WTC11 (cell line): Measurements from ENCODE around the gene HAUS8.

Experiments used
- CREB1 ChIP-seq: sonication (generic); formaldehyde crosslinking; IDR thresholded peaks from 2 replicates; pipeline ENCODE4 v1.8.0; 2023; ENCODE audit warnings: mild to moderate bottlenecking, missing genetic modification reagents
- CREM ChIP-seq: sonication (generic); formaldehyde crosslinking; IDR thresholded peaks from 2 replicates; pipeline ENCODE4 v1.8.1; 2022; ENCODE audit warnings: mild to moderate bottlenecking, missing genetic modification reagents, moderate library complexity
- EMX1 ChIP-seq: fragments of 250-450 bp; sonication (Bioruptor Pico); IDR thresholded peaks from 2 replicates; pipeline ENCODE4 v1.8.0; 2021; ENCODE audit warnings: mild to moderate bottlenecking
- HMGA2 ChIP-seq: fragments of 250-450 bp; sonication (Bioruptor Pico); IDR thresholded peaks from 2 replicates; pipeline ENCODE4 v1.4.0; 2021; ENCODE audit warnings: mild to moderate bottlenecking, moderate library complexity
- JUN ChIP-seq: sonication (generic); formaldehyde crosslinking; IDR thresholded peaks from 2 replicates; pipeline ENCODE4 v1.8.0; 2023; ENCODE audit warnings: mild to moderate bottlenecking, missing genetic modification reagents
- KAT7 ChIP-seq: sonication (generic); formaldehyde crosslinking; IDR thresholded peaks from 2 replicates; pipeline ENCODE4 v1.8.1; 2023; ENCODE audit warnings: missing genetic modification reagents, mild to moderate bottlenecking, borderline replicate concordance
- NR1H2 ChIP-seq: sonication (generic); formaldehyde crosslinking; IDR thresholded peaks from 2 replicates; pipeline ENCODE4 v1.9.0; 2021; ENCODE audit warnings: mild to moderate bottlenecking, moderate library complexity, missing genetic modification reagents
- SMAD3 ChIP-seq: sonication (generic); formaldehyde crosslinking; IDR thresholded peaks from 2 replicates; pipeline ENCODE4 v1.8.0; 2022; ENCODE audit warnings: missing genetic modification reagents, mild to moderate bottlenecking, borderline replicate concordance
- TF ChIP-seq, protein P1 (sequence below): fragments of 200-600 bp; IDR thresholded peaks from 2 replicates; pipeline ENCODE4 v1.8.0; 2022; ENCODE audit warnings: antibody characterized with exemption
- TF ChIP-seq, protein P2 (sequence below): sonication (generic); formaldehyde crosslinking; IDR thresholded peaks from 2 replicates; pipeline ENCODE4 v1.8.0; 2022; ENCODE audit warnings: mild to moderate bottlenecking, missing genetic modification reagents
- TF ChIP-seq, protein P3 (sequence below): sonication (generic); formaldehyde crosslinking; IDR thresholded peaks from 2 replicates; pipeline ENCODE4 v1.8.0; 2022; ENCODE audit warnings: mild to moderate bottlenecking, missing genetic modification reagents
- TF ChIP-seq, protein P4 (sequence below): sonication (generic); formaldehyde crosslinking; IDR thresholded peaks from 2 replicates; pipeline ENCODE4 v1.8.0; 2022; ENCODE audit warnings: mild to moderate bottlenecking, missing genetic modification reagents
- TF ChIP-seq, protein P5 (sequence below): sonication (generic); formaldehyde crosslinking; IDR thresholded peaks from 2 replicates; pipeline ENCODE4 v1.8.0; 2022; ENCODE audit warnings: mild to moderate bottlenecking, missing genetic modification reagents
- TF ChIP-seq, protein P6 (sequence below): sonication (generic); formaldehyde crosslinking; conservative IDR thresholded peaks from 2 replicates; pipeline ENCODE4 v1.8.1; 2022; ENCODE audit warnings: mild to moderate bottlenecking, missing genetic modification reagents

DNA sequence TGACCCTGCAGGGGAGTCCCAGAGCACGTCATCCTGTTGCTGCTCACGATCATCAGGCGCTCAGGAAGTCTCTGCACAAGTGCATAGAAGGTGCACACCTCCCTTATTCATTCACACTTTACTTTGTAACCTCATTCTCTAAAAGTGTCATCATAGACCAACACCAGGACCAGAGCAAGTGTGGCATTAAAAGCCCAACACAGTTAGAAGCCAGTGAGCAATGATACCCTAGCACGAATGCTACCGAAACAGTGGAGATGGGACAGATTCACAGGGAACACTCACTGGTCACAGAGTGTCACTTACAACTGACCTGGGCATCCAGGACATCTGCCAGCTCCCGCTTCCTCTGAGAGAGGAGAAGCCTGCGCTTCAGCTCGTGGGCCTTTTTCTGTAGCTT is 17.0 kb downstream of the HAUS8 start:
- TF ChIP-seq CREM (no peak), JUN (CRISPR knock-in tag) (no peak), SMAD3 (CRISPR knock-in tag) (no peak), CREB1 (CRISPR knock-in tag) (no peak), EMX1 (CRISPR knock-in tag) (no peak), KAT7 (CRISPR knock-in tag) (no peak), HMGA2 (CRISPR knock-in tag) (no peak), NR1H2 (CRISPR knock-in tag) (no peak)
- TF ChIP-seq, protein P1, sequence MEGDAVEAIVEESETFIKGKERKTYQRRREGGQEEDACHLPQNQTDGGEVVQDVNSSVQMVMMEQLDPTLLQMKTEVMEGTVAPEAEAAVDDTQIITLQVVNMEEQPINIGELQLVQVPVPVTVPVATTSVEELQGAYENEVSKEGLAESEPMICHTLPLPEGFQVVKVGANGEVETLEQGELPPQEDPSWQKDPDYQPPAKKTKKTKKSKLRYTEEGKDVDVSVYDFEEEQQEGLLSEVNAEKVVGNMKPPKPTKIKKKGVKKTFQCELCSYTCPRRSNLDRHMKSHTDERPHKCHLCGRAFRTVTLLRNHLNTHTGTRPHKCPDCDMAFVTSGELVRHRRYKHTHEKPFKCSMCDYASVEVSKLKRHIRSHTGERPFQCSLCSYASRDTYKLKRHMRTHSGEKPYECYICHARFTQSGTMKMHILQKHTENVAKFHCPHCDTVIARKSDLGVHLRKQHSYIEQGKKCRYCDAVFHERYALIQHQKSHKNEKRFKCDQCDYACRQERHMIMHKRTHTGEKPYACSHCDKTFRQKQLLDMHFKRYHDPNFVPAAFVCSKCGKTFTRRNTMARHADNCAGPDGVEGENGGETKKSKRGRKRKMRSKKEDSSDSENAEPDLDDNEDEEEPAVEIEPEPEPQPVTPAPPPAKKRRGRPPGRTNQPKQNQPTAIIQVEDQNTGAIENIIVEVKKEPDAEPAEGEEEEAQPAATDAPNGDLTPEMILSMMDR = no peak
- TF ChIP-seq, protein P2, sequence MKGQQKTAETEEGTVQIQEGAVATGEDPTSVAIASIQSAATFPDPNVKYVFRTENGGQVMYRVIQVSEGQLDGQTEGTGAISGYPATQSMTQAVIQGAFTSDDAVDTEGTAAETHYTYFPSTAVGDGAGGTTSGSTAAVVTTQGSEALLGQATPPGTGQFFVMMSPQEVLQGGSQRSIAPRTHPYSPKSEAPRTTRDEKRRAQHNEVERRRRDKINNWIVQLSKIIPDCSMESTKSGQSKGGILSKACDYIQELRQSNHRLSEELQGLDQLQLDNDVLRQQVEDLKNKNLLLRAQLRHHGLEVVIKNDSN (CRISPR knock-in tag) = no peak
- TF ChIP-seq, protein P3, sequence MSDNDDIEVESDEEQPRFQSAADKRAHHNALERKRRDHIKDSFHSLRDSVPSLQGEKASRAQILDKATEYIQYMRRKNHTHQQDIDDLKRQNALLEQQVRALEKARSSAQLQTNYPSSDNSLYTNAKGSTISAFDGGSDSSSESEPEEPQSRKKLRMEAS (CRISPR knock-in tag) = no peak
- TF ChIP-seq, protein P4, sequence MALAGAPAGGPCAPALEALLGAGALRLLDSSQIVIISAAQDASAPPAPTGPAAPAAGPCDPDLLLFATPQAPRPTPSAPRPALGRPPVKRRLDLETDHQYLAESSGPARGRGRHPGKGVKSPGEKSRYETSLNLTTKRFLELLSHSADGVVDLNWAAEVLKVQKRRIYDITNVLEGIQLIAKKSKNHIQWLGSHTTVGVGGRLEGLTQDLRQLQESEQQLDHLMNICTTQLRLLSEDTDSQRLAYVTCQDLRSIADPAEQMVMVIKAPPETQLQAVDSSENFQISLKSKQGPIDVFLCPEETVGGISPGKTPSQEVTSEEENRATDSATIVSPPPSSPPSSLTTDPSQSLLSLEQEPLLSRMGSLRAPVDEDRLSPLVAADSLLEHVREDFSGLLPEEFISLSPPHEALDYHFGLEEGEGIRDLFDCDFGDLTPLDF (CRISPR knock-in tag) = no peak
- TF ChIP-seq, protein P5, sequence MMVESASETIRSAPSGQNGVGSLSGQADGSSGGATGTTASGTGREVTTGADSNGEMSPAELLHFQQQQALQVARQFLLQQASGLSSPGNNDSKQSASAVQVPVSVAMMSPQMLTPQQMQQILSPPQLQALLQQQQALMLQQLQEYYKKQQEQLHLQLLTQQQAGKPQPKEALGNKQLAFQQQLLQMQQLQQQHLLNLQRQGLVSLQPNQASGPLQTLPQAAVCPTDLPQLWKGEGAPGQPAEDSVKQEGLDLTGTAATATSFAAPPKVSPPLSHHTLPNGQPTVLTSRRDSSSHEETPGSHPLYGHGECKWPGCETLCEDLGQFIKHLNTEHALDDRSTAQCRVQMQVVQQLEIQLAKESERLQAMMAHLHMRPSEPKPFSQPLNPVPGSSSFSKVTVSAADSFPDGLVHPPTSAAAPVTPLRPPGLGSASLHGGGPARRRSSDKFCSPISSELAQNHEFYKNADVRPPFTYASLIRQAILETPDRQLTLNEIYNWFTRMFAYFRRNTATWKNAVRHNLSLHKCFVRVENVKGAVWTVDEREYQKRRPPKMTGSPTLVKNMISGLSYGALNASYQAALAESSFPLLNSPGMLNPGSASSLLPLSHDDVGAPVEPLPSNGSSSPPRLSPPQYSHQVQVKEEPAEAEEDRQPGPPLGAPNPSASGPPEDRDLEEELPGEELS = no peak
- TF ChIP-seq, protein P6, sequence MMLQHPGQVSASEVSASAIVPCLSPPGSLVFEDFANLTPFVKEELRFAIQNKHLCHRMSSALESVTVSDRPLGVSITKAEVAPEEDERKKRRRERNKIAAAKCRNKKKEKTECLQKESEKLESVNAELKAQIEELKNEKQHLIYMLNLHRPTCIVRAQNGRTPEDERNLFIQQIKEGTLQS (CRISPR knock-in tag) = no peak
